Mammary epithelial cell (primary cell): ENCODE results near the gene LETMD1.

Source experiments
- CTCF ChIP-seq, 2 donors: IDR thresholded peaks in 1 of 2; conservative IDR thresholded peaks in 1 of 2; 2 replicates each; pipeline ENCODE4 v1.5.1; 2011 to 2012; ENCODE audit warnings: inconsistent platforms in 2 of 2, low read length in 2 of 2, mild to moderate bottlenecking in 2 of 2, control low read depth in 1 of 2, low read depth in 1 of 2; ENCODE audit not compliant: insufficient read depth in 1 of 2; ENCODE audit errors: extremely low read depth in 1 of 2
- EZH2 ChIP-seq: IDR thresholded peaks from 2 replicates; pipeline ENCODE4 v1.6.1; 2012; ENCODE audit warnings: low read length, inconsistent platforms, borderline replicate concordance

- TF ChIP-seq CTCF (conservative IDR thresholded peaks at IDR 0.05 in 1 of 2, IDR thresholded peaks at IDR 0.05 in 1 of 2; ENCODE audit: extremely low read depth in 1 of 2, insufficient read depth in 1 of 2, low read depth in 1 of 2, low read length in 2 of 2) (no peak), EZH2 (no peak)
Measured at GRCh38 chr12:51086933-51087332, 38.8 kb downstream of the LETMD1 start.
